ENCODE measurements around the gene HABP4. TPM values are rescaled to one million over a fixed set of nuclear protein-coding genes. Genes with fewer than 3 reads are reported as not detected.

HABP4 gene
- total RNA-seq, 4 donors from 2014 or later = 42.8 to 50.0 (median 46.3) TPM

GRCh38 chr9:96423985-96424336, 26.0 kb upstream of the HABP4 start:
- Histone ChIP-seq H3K27me3 (no peaks in the 10 kb centered on the region), H3K4me3 (no peak overlapping the region), H3K4me1 (peaks cover 6 to 23% (median 18%) of the 10 kb centered on the region in 4 donors), H3K27ac (no peak overlapping the region), H3K36me3 (no peaks in the 10 kb centered on the region), H3K9me3 (no peaks in the 10 kb centered on the region)
- WGBS, 2 donors = 83 to 84% methylated on average over 6 of the region's 6 CpGs
- no peak for DNase-seq (ENCODE audit: low spot score in 2 of 2)
- TF ChIP-seq EP300 (IDR thresholded peaks at IDR 0.05) = no peak
- TF ChIP-seq POLR2A (IDR thresholded peaks at IDR 0.05) = no peak
- TF ChIP-seq CTCF (IDR thresholded peaks at IDR 0.05) = no peak

DNA sequence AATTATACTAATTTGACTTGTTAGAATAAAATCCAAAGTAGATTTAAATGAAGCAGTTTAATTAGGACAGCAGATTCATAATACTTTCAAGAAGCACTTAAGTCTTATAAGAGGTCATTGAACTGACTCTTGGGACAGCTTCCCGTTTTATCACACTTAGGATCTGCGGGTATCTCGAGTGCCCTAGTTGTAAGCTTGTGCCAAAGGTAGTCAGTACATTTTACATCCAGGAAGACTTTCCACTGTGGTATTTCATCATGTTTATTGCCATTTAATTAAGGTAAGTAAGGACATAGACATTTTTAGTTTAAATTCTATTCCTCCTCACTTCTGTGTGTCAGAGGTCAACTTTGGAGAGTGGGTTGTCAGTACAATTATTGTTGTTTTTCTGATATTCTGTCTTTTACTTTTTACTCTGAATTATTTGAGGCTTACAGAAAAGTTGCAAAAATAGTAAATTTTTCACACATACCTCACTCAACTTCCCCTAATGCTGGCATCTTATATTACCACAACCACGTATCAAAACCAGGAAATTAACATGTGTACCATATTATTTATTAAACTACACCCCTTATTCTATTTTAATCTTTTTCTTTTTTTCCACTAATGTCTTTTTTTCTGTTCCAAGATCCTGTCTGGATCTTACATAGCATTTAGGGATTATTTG, 24.3 kb upstream of the HABP4 start:
- Histone ChIP-seq H3K27ac (no peak overlapping the region), H3K4me3 (no peak overlapping the region), H3K27me3 (no peaks in the 10 kb centered on the region), H3K36me3 (no peaks in the 10 kb centered on the region), H3K4me1 (peaks cover 4 to 9% (median 8%) of the 10 kb centered on the region in 4 donors), H3K9me3 (no peaks in the 10 kb centered on the region)
- TF ChIP-seq EP300 (IDR thresholded peaks at IDR 0.05) (no peak), CTCF (IDR thresholded peaks at IDR 0.05) (no peak), POLR2A (IDR thresholded peaks at IDR 0.05) (no peak)
- DNase-seq (ENCODE audit: low spot score in 2 of 2) = no peak
- WGBS, 2 donors = 74 to 84% methylated on average over 4 of the region's 4 CpGs

GRCh38 chr9:96429732-96430131, 20.2 kb upstream of the HABP4 start:
- Histone ChIP-seq H3K36me3 (no peaks in the 10 kb centered on the region), H3K27me3 (no peaks in the 10 kb centered on the region), H3K4me3 (no peak overlapping the region), H3K4me1 (no peaks in the 10 kb centered on the region), H3K9me3 (peaks cover 0 to 1% (median 0%) of the 10 kb centered on the region in 4 donors), H3K27ac (no peak overlapping the region)
- no peak for DNase-seq (ENCODE audit: low spot score in 2 of 2)
- TF ChIP-seq EP300 (IDR thresholded peaks at IDR 0.05) (no peak), POLR2A (IDR thresholded peaks at IDR 0.05) (no peak), CTCF (IDR thresholded peaks at IDR 0.05) (no peak)

- Histone ChIP-seq H3K27ac (no peak overlapping the region), H3K4me1 (no peaks in the 10 kb centered on the region), H3K9me3 (peaks cover 0 to 7% (median 0%) of the 10 kb centered on the region in 4 donors), H3K27me3 (no peaks in the 10 kb centered on the region), H3K4me3 (no peak overlapping the region), H3K36me3 (no peaks in the 10 kb centered on the region)
- DNase-seq (ENCODE audit: low spot score in 2 of 2) = no peak
- TF ChIP-seq POLR2A (IDR thresholded peaks at IDR 0.05) = no peak
- TF ChIP-seq EP300 (IDR thresholded peaks at IDR 0.05) = no peak
- TF ChIP-seq CTCF (IDR thresholded peaks at IDR 0.05) = no peak
- WGBS, 2 donors = 84 to 91% methylated on average over 2 of the region's 2 CpGs
Observed at GRCh38 chr9:96430377-96430776, 19.6 kb upstream of the HABP4 start.

- no peak for DNase-seq (ENCODE audit: low spot score in 2 of 2)
- 93 to 96% methylated on average over 4 of the region's 4 CpGs for WGBS, 2 donors
- H3K4me1 ChIP-seq = no peaks in the 10 kb centered on the region
- peaks cover 0 to 7% (median 0%) of the 10 kb centered on the region in 4 donors for H3K9me3 ChIP-seq
- no peaks in the 10 kb centered on the region for H3K36me3 ChIP-seq
- TF ChIP-seq CTCF (IDR thresholded peaks at IDR 0.05) = no peak
- H3K27ac ChIP-seq = no peak overlapping the region
- H3K27me3 ChIP-seq = no peaks in the 10 kb centered on the region
- H3K4me3 ChIP-seq = no peak overlapping the region
Observed at GRCh38 chr9:96435345-96435744, 14.6 kb upstream of the HABP4 start.
